ENCODE data around the gene ALG10B. TPM values are rescaled to one million over a fixed set of nuclear protein-coding genes. Genes with fewer than 3 reads are reported as not detected.
"Not testable (repeated sequence)": the region's sequence is repeated elsewhere in the genome, so short reads cannot be mapped to it uniquely, and the experiment has no call there.

ALG10B gene
- 2.8 and 3.3 TPM in 2 replicates for total RNA-seq (2014; rRNA removed; shearing (Covaris generic))

- DNase-seq (ENCODE audit: low spot score), result peak; percentile 92
These were observed at the start of gene ALG10B for GRCh38 chr12:38316391-38317129. Gene ALG10B (plus strand): TSS chr12:38316774. CDS start chr12:38316894, 120 bp downstream.

- no peak for DNase-seq (ENCODE audit: low spot score)
These were observed 48.0 kb upstream of the ALG10B start for GRCh38 chr12:38268612-38269011.

- no peak for DNase-seq (ENCODE audit: low spot score)
These were observed 46.7 kb upstream of the ALG10B start for GRCh38 chr12:38269897-38270296.

GRCh38 chr12:38279756-38280155 lies 36.8 kb upstream of the ALG10B start:
- DNase-seq (ENCODE audit: low spot score), result peak; percentile 3

GRCh38 chr12:38282886-38283285 lies 33.7 kb upstream of the ALG10B start:
- peak; percentile 88 for DNase-seq (ENCODE audit: low spot score)

GRCh38 chr12:38289396-38289795 lies 27.2 kb upstream of the ALG10B start:
- DNase-seq (ENCODE audit: low spot score), result no peak

GRCh38 chr12:38291160-38291559 lies 25.4 kb upstream of the ALG10B start:
- no peak for DNase-seq (ENCODE audit: low spot score)

GRCh38 chr12:38302972-38303371 lies 13.6 kb upstream of the ALG10B start:
- not testable (repeated sequence) for DNase-seq (ENCODE audit: low spot score)

GRCh38 chr12:38321966-38322365 lies 5.4 kb downstream of the ALG10B start:
- DNase-seq (ENCODE audit: low spot score), result not testable (repeated sequence)

GRCh38 chr12:38324912-38325311 lies 8.3 kb downstream of the ALG10B start:
- no peak for DNase-seq (ENCODE audit: low spot score)

GRCh38 chr12:38327356-38327755 lies 10.8 kb downstream of the ALG10B start:
- DNase-seq (ENCODE audit: low spot score), result no peak

GRCh38 chr12:38328306-38328895 lies 11.8 kb downstream of the ALG10B start:
- DNase-seq (ENCODE audit: low spot score), result peak; percentile 57

GRCh38 chr12:38330414-38330813 lies 13.8 kb downstream of the ALG10B start:
- DNase-seq (ENCODE audit: low spot score), result not testable (repeated sequence)

GRCh38 chr12:38332814-38333213 lies 16.2 kb downstream of the ALG10B start:
- no peak for DNase-seq (ENCODE audit: low spot score)

- no peak for DNase-seq (ENCODE audit: low spot score)
These were observed 25.9 kb downstream of the ALG10B start for GRCh38 chr12:38342444-38342843.

- not testable (repeated sequence) for DNase-seq (ENCODE audit: low spot score)
These were observed 26.7 kb downstream of the ALG10B start for GRCh38 chr12:38343256-38343655.

- DNase-seq (ENCODE audit: low spot score), result not testable (repeated sequence)
These were observed 27.3 kb downstream of the ALG10B start for GRCh38 chr12:38343916-38344315.

GRCh38 chr12:38350342-38351174 lies 34.0 kb downstream of the ALG10B start:
- no peak for DNase-seq (ENCODE audit: low spot score)

- not testable (repeated sequence) for DNase-seq (ENCODE audit: low spot score)
These were observed 34.6 kb downstream of the ALG10B start for GRCh38 chr12:38351175-38351508.

GRCh38 chr12:38367506-38367905 lies 50.9 kb downstream of the ALG10B start:
- DNase-seq (ENCODE audit: low spot score), result no peak

GRCh38 chr12:38370311-38370710 lies 53.7 kb downstream of the ALG10B start:
- DNase-seq (ENCODE audit: low spot score), result no peak

GRCh38 chr12:38373784-38374183 lies 57.2 kb downstream of the ALG10B start:
- DNase-seq (ENCODE audit: low spot score), result no peak

- no peak for DNase-seq (ENCODE audit: low spot score)
These were observed 58.2 kb downstream of the ALG10B start for GRCh38 chr12:38374751-38375150.
